CD4-positive, alpha-beta T cell treated with Interleukin-12 subunit alpha and Interleukin-12 subunit beta, for 1 hour (primary cell): ENCODE measurements around the gene TRIM33.

Experiments
- DNase-seq: peaks from one replicate; pipeline ENCODE4 v3.0.0-alpha.2; 2020

The TRIM33 gene

GRCh38 chr1:114511032-114511785, at the start of gene TRIM33:
TRIM33 (minus strand) TSS chr1:114511203; CDS start chr1:114511076, 127 bp downstream.
- peak; percentile 94 for DNase-seq

- no peak for DNase-seq
These were observed 48.4 kb upstream of the TRIM33 start for GRCh38 chr1:114559356-114559755.

- peak; percentile 36 for DNase-seq
These were observed 47.5 kb upstream of the TRIM33 start for GRCh38 chr1:114558544-114558943.

- DNase-seq = no peak
These were observed 43.6 kb upstream of the TRIM33 start for GRCh38 chr1:114554577-114554976.

GRCh38 chr1:114552106-114552639, 41.2 kb upstream of the TRIM33 start:
- no peak for DNase-seq

- DNase-seq = no peak
These were observed 40.4 kb upstream of the TRIM33 start for GRCh38 chr1:114551400-114551799.

GRCh38 chr1:114550336-114550735, 39.3 kb upstream of the TRIM33 start:
- DNase-seq = no peak

GRCh38 chr1:114549137-114549536, 38.1 kb upstream of the TRIM33 start:
- DNase-seq = no peak

- no peak for DNase-seq
These were observed 36.1 kb upstream of the TRIM33 start for GRCh38 chr1:114547076-114547475.

- no peak for DNase-seq
These were observed 34.8 kb upstream of the TRIM33 start for GRCh38 chr1:114545796-114546195.

- no peak for DNase-seq
These were observed 34.3 kb upstream of the TRIM33 start for GRCh38 chr1:114545315-114545714.

GRCh38 chr1:114540821-114541220, 29.8 kb upstream of the TRIM33 start:
- no peak for DNase-seq

GRCh38 chr1:114540272-114540671, 29.3 kb upstream of the TRIM33 start:
- no peak for DNase-seq

GRCh38 chr1:114536043-114536442, 25.0 kb upstream of the TRIM33 start:
- DNase-seq = no peak

- DNase-seq = no peak
These were observed 24.4 kb upstream of the TRIM33 start for GRCh38 chr1:114535401-114535800.

- no peak for DNase-seq
These were observed 20.1 kb upstream of the TRIM33 start for GRCh38 chr1:114531094-114531493.

- no peak for DNase-seq
These were observed 19.2 kb upstream of the TRIM33 start for GRCh38 chr1:114530224-114530623.

GRCh38 chr1:114524944-114525343, 13.9 kb upstream of the TRIM33 start:
- DNase-seq = no peak

GRCh38 chr1:114522264-114522575, 11.2 kb upstream of the TRIM33 start:
- DNase-seq = no peak

- DNase-seq = no peak
These were observed 10.6 kb upstream of the TRIM33 start for GRCh38 chr1:114521396-114522263.

GRCh38 chr1:114517348-114517747, 6.3 kb upstream of the TRIM33 start:
- no peak for DNase-seq

- DNase-seq = no peak
These were observed 1.7 kb upstream of the TRIM33 start for GRCh38 chr1:114512595-114513280.

- peak; percentile 32 for DNase-seq
These were observed 550 bp downstream of the TRIM33 start for GRCh38 chr1:114510274-114511031.
